Muscle of arm (tissue), 12 donors: ENCODE measurements around the gene FBXO42. TPM values are rescaled to one million over a fixed set of nuclear protein-coding genes. Genes with fewer than 3 reads are reported as not detected.

Experiments
- DNase-seq: peaks from one replicate; pipeline ENCODE4 v3.0.0-alpha.2; 2013
- polyA plus RNA-seq, 12 donors: library from polyadenylated mRNA; unstranded; fragments of 120-200 nt; gene quantifications; one replicate each; pipeline ENCODE4 v1.2.1, GENCODE V29; 2013; ENCODE audit not compliant: insufficient read length in 12 of 12

The FBXO42 gene
- polyA plus RNA-seq, 12 donors = 13.9 to 18.9 (median 16.8) TPM; not detected in 1

DNA sequence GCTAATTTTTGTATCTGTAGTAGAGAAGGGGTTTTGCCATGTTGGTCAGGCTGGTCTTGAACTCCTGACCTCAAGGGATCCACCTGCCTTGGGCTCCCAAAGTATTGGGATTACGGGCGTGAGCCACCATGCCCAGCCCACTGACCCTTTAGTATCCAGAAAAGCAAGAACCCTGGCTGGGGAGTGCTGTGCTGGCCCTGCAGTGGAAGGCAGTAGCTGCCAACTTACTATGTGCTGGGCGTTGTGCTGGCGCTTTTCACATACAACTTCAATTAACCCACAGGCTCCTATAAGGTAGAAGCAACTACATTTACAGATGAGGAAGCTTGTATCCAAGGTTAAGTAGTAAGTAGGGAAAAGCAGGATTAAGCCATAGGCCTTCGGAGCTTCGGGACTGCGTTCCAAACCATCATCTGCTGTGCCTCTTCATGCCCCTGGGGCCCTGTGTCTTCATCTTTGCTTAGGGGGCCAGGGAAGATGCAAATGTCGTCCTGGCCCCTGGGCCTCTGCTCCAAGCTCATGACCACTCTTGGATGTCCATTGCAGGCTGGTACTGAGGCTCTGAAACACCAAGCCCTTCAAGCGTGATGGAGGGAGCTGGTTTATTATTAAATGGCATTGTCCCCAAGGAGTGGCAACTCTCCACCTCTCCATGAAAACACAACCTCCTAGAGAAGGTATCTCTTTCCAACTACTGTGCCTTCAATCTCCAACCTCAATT lies 106.6 kb downstream of the FBXO42 start:
- no peak for DNase-seq

DNA sequence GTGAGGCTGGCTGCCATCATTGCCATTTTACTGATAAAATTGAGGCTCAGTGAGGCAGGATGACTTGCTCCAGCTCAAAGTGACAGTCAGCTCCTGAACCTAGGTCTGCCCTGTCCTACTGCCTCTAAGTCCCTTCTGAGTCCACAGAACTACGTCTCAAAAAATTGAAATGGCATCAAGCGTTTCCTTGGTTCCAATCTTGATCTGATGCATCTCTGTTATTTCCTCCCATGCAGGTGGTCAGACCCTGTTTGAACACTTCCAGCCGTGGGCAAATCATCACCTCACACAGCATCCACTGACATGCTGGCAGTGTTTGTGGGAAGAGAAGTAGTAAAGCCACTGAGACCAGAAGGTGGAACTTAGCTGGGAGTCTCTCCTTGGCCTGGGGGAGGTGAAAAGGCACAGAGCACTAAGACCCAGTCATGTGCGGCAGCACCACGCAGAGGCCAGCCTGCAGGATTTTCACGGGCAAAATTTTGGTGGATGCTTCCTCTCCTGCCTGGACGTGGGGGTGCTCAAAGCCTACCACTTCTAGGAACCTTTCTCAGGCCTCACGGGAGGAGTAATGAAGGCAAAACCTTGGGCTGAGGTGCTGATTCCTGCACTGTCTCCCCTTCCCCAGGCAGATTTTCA lies 107.5 kb downstream of the FBXO42 start:
- no peak for DNase-seq

DNA sequence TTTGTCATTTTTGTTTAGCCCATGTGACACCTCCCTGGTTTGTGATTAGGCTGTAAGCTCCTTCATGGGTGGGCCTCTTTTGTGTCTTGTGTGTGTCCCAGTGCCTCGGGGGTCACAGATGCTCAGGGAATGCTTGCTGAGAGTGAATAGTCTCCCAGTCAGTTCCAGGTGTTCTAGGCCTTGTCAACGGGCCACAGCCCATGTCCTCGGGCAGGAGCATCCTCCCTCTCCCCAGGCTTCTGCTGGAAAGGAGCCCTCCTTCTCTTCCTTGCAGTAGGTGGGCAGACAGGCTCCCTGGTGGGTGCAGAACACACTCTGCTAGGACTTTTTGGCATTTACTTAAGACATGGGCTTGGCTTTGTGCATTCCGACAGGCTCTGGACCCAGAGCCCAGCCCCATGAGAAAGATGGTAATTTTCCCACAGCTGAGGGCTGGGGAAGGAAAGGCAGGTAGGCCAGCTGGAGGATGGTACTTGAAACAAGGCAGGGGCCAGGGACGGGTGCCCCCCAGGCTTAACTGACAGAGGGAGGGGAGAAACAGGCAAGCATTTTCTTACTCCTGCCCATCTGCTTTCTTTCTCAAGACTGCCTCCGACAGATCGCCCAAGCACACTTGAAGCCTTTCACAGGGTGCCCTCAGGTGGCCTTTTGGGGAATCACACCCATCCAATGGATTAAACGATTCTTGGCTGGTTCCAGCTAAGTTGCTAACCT lies 108.2 kb downstream of the FBXO42 start:
- peak; percentile 77 for DNase-seq

DNA sequence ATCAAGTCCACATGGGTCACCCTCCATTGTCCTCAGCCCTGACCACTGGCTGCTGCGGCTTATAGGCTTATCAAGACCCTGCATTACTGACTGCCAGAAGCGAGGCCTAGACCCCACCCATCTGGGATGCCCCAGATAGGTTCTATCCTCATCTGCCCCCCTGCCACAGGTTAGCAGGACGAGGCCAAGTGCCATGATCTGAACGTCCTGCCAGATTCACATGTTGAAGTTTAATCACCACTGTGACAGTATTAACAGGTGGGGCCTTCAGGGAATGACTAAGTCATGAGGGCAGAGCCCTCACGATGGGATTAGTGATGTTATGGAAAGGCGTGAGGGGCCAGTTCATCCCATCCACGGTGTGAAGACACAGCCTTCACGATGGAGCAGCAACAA lies 109.1 kb downstream of the FBXO42 start:
- DNase-seq = no peak

DNA sequence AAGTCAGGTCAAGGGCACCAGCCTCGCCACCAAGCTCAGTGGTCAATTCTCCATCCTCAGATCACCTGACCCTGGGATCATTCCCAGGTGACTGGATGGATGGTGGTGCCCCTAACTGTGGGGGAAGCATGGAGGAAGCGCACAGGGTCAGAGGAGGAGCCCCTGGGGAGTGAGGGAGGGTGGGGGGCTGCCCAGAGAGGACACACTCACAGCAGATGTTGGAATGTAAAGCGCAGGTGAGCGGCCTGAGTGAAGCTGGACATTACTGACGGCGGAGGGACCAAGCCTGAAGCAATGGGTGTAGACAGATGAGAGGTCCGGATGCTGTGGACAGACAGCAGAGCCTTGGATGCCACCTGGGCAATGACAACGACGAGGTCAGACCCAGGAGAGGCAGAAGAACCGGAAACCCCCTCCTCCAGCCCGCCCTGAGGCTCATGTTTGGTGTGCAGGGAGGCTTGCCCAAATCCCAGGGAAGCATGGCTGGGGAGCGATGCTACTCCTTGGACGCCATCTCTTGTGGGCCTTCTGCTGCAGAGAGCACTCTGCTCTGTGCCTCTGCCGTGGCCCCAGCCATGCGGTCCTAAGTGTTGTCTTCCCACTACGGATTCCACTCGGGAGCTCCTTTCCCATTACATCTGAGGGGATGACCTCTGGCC lies 109.6 kb downstream of the FBXO42 start:
- DNase-seq = no peak

DNA sequence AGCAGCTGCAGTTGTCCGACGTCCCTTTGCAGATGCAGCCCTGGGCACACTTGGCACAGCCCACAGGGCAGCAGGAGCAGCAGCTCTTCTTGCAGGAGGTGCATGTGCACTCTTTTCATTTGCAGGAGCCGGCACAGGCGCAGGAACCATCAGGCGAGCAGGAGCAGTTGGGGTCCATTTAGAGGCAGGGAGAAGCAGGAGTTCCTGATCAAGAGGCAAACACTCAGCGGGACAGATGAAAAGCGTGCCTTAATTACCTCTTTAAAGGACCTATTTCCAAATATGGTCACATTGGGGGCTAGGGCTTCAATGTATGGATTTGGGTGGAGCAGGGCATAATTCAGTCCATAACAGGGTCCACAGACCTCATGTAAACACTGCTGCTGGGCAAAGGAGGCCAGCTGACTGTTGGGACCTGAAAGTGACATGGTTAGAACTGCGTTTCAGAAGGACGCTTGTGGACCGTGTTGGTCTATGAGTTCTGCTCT lies 111.0 kb downstream of the FBXO42 start:
- no peak for DNase-seq

DNA sequence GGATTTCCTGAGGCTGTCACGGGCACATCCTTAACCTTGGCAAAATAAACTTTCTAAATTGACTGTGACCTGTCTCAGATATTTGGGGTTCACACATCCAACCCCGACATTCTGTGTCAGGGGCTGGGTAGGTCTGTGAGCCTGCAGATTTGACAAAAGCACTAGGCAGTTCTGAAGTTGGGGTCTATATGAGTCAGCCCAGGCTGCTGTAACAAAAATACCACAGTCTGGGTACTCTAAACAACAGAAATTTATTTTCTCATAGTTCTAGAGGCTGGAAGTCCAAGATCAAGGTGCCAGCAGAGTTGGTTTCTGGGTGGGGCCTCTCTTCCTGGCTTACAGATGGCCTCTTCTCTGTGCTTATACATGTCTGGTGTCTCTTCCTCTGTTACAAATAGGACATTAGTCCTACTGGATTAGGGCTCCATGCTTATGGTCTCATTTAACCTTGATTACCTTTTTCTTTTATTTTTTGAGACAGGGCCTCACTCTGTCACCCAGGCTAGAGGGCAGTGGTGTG lies 112.2 kb downstream of the FBXO42 start:
- no peak for DNase-seq

DNA sequence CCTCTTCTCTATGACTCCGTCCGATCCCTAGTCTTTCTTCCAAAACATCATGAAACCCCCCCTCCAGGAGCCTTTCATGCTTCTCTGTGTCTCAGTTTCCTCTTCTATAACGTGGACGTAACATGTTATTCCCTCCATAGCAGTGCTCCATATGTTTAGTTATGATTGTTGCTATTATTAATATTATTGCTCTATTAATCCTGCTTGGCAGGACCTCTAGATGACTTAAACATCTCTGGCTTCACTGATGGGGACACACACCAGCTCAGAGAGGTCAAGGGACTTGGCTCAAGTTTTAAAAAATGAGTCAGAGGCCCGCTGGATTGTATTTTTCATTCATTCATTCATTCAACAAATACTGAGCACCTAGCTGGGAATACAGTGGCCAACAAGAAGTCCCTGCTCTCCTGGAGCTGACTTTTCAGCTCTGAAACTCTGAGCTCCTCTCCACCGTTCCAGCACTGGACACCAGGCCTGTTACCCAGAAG lies 114.9 kb downstream of the FBXO42 start:
- DNase-seq = no peak

DNA sequence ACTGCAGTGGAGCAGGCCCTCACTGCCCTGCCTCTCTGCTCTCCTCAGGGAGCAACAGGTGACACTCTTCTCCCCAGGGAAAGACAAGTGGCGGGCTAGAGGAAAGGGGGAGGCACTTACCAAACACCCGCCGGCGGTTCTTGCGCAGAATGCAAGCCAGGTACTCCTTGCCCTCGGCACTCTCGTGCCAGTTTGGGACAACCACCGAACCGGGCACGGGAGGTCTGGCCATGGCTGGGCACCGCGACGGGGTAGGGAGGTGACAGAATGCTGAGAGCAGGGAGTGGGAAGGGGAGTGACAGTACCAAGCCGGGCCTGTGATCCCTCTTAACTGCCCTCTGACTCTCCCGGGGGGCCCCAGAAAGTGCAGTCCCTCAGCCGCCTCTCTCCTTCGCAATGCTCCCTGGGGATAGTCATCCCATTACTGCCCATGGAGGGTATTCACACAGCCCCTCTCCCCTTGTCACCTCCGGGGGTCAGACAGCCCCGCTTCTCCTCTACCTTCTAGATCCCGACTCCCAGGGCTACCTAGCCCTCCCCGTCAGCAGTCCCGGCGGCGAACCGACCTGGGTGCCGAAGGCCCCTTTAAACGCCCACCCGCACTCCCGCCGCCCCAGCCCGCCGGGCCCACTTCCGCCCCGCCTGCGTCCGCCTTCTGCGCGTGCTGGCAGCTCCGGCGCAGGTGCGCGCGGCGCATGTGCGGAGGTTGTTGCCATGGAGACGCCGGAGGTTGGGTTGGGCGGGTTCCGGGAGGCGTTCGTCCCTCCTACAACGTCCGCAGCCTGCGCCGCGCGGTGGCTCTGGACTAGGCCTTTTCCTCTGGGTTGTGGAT lies 115.6 kb downstream of the FBXO42 start, which contains the start of gene CPLANE2:
Gene CPLANE2, minus strand, starts transcription at position 673 of the 832 bp plus-strand sequence. Its CDS starts 441 bp downstream, at position 232.
- DNase-seq = peak; percentile 96

DNA sequence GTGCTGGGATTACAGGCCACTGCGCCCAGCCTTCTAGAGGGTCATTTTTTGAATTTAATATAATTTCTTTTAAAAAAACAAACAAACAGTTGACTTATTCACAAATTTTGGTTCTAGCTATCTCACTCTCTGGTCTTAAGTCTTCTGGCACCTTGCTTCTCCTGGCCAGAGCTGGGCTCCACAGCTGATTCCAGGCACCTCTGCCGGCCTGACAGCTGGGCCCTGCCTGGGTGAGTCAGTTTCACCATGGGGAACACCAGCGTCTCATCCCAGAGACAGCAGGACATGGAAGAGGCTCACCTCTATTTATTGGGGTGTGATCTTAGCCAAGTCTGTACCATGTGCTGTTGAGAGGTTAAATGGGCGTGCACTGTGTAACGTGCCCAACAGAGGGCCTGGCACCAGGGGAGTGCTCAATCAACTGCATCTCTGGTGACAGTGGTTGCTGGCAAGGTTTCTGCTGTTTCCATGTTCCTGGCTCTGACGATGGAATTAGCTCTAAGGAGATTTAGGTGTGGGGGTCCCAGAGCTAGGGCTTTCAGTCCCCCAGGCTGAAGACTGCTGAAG lies 116.3 kb downstream of the FBXO42 start:
- DNase-seq = no peak

DNA sequence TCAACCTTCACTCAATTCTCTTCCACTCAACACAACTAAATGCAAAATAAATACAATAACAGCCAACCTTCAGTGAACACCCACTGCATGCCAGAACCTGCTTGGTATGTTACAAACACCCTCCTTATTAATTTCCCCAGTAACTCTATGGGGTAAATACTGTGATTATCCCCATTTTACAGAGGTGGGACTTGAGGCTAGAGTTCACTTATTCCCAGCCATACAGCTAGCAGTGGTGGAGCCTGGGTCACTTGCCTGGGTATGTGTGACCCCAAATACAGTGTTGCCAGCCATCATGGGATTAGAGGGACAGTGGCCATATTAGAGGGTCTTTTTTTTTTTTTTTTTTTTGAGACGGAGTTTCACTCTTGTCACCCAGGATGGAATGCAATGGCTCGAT lies 116.9 kb downstream of the FBXO42 start:
- DNase-seq = no peak

DNA sequence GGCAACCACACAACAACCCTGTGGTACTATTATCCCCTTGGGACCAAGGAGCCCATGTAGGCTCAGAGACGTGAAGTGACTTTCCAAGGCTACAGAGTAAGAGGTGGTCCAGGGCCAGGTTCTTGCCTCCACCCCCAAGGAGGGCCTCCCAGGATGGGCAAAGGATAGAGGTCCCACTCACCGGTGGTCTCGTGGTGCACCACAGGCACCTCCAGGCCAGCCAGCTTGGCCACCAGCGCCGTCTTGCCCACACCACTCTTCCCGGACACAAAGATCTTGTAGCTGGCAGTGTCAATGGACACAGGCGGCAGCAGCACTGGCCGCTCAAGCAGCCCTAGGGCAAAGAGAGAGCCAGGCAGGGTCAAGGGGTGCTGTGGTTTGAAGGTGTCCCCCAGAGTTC lies 118.8 kb downstream of the FBXO42 start:
- no peak for DNase-seq

DNA sequence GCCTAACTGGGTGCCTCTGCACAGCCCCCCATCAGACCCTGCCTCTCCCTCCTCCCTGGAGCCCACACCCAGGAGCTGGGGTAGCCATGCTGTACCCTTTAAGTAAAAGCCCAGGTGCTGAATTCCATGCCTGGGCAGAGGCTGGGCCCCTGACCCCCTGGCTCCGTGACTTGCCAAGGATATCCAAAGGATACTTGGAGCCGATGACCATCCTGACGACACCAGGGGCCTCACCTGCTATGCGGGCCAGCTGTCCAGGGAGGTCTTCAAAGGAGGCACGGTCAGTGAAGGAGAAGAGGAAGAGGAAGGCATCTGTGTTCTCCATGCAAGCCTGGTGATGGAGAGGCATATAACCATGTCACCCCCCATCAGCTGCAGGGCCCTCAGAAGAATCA lies 120.0 kb downstream of the FBXO42 start:
- no peak for DNase-seq

DNA sequence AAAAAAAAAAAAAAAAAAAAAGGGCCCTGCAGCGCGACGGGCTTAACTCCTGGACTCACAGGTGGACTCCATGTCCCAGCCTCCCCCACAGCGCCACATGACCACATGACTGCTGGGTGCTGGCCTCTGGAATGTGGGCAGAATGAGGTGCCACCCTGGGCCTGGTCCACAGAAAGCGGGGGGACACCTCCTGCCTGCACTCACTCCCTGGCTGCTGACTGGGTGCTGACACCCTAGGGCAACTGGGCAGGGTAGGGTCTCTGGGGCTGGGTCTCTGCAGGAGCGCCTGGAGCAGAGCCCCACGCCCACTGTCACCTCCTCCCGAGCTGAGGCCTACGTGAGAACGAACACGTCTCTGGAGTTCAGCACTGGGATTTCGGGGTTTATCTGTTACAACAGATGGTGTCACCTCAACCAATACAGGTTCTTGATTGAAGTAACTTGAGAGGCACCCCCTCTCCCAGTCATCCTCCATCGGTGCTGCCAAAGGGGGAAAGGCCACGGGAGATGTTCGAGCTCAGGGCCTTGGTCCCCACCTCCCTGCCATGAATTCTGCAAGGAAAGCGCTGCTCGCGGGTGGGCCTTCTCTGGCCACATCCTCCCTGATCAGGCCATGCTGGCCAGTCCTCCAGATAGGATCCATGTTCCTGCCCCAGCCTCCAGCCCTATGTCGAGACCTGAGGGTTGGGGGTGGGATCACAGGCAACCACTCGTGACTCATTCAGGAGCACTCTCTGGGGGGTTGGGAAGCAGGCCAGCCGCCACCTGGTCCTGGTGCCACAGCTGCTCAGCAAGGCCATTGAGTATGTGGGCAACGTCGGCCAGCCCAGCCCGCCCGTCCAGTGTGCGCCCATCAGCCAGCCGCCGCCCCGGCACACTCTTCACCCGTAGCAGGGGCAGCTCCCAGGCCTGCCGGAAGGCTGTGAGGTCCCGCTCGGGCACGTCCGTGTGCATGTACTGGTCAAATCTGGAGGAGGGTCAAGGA lies 120.7 kb downstream of the FBXO42 start:
- no peak for DNase-seq

DNA sequence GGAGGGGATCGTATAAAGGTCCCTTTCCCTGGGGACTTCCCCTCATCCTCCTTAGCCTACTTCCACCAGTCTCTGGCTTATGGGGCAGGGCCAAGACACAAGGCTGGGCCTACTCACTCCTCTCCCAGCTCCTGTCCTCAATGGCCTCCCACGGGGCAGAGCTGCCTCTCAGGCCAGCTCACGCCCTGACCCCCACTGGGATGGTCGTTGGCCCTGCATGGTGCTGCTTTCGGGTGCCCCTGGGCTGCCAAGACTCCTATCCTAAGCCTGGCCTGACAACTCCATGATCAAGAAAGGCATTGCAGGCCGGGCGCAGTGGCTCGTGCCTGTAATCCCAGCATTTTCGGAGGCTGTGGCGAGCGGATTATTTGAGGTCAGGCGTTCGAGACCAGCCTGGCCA lies 121.5 kb downstream of the FBXO42 start:
- no peak for DNase-seq

DNA sequence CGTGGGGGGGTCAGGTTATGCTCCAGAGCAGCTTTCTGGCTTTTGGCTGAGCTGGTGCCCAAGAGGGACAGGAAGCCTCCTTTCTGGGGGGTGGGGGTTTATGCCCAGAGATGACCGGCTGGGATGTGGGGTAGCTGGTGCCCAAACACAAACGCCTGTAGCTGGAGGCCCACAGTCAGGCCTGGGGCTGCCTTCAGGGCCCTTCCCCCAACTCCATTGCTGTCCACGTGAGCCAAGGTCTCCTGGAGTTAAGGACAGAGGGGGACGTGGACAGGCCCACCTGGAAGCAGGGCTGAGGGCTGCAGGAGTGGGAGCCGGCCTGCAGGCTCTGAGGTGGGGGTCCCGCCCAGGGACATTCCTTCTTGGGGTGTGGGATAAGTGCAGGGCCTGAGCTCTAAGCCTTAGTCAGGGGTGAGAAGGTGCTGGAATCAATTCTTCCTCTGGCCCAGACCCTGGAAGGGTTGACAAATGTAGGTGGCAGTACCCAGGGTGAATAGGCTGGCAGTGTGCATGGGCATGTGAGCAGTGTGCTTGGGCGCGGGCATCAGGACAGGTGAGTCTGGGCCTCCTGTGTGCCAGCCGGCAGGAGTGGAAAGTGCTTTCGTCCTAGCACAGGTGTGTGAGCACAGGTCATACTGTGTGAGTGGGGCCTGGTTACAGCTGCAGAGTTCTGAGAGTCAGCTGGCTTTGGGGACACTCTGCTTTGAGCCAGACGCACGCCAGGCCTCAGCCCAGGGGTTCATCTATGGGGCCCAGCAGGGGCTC lies 122.1 kb downstream of the FBXO42 start:
- no peak for DNase-seq

DNA sequence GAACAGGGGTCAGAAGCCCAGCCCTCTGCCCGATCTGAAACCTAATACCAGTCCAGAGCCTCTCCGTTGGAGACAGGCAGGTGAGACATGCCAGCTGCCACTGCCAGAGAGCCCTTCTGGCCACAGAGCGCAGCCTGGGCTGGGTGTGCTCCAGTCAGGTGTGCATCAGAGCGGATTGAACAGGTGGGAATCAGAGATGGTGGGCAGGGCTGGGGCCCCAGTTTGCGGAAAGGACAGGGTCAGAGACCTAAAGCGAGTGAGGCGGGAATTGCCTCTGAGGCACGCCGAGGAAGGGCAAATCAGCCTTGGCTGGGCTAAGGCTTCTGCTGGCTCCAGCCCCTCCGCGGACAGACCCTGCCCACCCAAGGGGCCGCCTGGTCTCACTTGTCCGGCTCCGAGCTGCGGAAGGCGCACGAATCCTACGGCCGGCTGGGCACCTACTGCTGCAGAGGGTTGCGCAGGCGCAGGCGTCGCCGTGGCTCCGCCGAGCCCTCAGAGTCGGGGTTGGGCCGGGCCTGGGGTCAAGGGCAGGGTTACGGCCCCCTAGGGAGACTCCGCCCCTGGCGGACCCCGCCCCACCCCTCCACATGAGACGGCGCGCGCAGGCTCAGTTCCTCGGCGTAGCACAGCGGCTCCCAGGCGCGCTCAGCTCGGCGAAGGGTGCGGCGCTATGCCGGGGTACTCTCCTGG lies 125.6 kb downstream of the FBXO42 start:
- DNase-seq = no peak

DNA sequence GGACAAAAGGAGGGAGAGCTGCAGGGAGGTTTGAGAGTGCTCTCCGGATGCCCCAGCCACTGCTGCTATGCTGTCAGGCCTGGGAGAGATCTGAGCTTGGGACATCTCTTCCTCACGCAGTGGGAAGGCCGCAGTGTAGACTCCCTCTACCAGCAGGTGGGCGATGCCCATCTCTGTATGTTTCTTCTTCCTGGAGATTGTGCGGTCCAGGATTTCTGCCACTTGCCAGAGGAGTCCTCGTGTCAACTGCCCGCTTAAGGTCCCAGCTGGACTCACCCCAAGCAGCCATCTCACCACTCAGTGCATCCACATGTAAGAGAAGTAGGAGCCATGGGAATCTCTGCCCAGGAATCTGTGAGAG lies 126.2 kb downstream of the FBXO42 start:
- DNase-seq = no peak
